HepG2 (cell line): ENCODE results near the gene P2RX1.

Experiments used
- HINFP ChIP-seq: sonication (generic); formaldehyde crosslinking; IDR thresholded peaks from 2 replicates; pipeline ENCODE4 v1.4.0; 2020; ENCODE audit warnings: low read depth, mild to moderate bottlenecking, missing genetic modification reagents
- TAF1 ChIP-seq: sonication (generic); formaldehyde crosslinking; IDR thresholded peaks from 2 replicates; pipeline ENCODE4 v1.4.0; 2020; ENCODE audit warnings: missing genetic modification reagents
- ZKSCAN1 ChIP-seq: fragments of 150-350 bp; IDR thresholded peaks from 2 replicates; pipeline ENCODE4 v1.6.1; 2014; ENCODE audit warnings: low read length
- ZNF546 ChIP-seq: sonication (generic); formaldehyde crosslinking; conservative IDR thresholded peaks from 2 replicates; pipeline ENCODE4 v1.8.1; 2023; ENCODE audit warnings: mild to moderate bottlenecking, missing genetic modification reagents
- ZNF589 ChIP-seq: sonication (generic); formaldehyde crosslinking; conservative IDR thresholded peaks from 2 replicates; pipeline ENCODE4 v1.8.0; 2022; ENCODE audit warnings: mild to moderate bottlenecking, moderate library complexity, missing genetic modification reagents
- ZNF709 ChIP-seq: sonication (generic); formaldehyde crosslinking; IDR thresholded peaks from 2 replicates; pipeline ENCODE4 v1.5.0; 2020; ENCODE audit warnings: mild to moderate bottlenecking, missing genetic modification reagents

- TF ChIP-seq ZKSCAN1 (no peak), ZNF546 (CRISPR knock-in tag) (no peak), ZNF589 (CRISPR knock-in tag) (no peak), HINFP (no peak), TAF1 (CRISPR knock-in tag) (no peak), ZNF709 (CRISPR knock-in tag) (no peak)
These were observed 35.9 kb upstream of the P2RX1 start for GRCh38 chr17:3952186-3952585.
